ENCODE data around the gene ADAMTSL1. TPM values are rescaled to one million over a fixed set of nuclear protein-coding genes. Genes with fewer than 3 reads are reported as not detected.

Gene ADAMTSL1
- total and polyA plus RNA-seq, 12 donors, result 0.37 to 5.2 (median 1.9) TPM

DNA sequence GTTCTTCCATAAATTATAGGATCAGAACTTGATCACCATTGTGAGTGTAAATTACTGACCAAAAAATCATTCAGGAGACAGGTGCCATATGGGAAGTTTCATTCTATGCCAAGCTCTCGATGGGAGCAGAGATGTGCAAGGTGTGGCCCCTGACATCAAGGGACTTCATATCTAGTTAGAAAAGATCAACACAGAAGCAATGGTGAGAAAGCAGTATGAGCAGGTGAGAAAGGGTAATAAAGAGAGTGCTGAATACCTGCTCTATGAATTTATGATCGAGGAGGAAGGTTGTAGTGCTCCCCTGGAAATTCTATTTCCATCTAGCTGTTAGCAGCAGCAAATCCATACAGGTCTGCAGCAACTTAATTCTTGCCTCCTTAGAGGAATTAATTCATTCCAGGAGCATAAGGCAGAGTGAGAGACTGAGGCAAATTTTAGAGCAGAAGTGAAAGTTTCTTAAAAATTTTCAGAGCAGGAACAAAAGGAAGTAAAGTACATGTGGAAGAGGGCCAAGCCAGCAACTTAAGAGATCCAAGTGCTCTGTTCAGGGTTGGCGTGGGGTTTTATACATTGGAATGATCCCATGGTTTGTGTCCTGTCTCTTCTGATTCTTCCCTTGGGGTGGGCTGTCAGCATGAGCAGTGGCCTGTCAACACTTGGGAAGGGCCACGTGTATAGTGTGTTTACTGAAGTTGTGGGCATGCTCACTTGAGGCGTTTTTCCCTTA lies 377.3 kb downstream of the ADAMTSL1 start:
- H3K27ac ChIP-seq, result no peak overlapping the region
- intact Hi-C loops (cut with DNase I), result loop anchor here in 1 of 10 donors (10.0 kb wide), 1 partner anchor 66 kb away; no protein-coding TSS in a partner anchor
- H3K27me3 ChIP-seq, result no peaks in the 10 kb centered on the region
- WGBS, 2 donors, result 75 to 79% methylated on average over 5 of the region's 5 CpGs
- H3K4me3 ChIP-seq, result no peak overlapping the region
- no peaks in the 10 kb centered on the region for H3K9me3 ChIP-seq
- H3K36me3 ChIP-seq, result no peaks in the 10 kb centered on the region
- H3K4me1 ChIP-seq, result peaks cover 0 to 41% (median 19%) of the 10 kb centered on the region in 9 donors
- TF ChIP-seq, protein P1, sequence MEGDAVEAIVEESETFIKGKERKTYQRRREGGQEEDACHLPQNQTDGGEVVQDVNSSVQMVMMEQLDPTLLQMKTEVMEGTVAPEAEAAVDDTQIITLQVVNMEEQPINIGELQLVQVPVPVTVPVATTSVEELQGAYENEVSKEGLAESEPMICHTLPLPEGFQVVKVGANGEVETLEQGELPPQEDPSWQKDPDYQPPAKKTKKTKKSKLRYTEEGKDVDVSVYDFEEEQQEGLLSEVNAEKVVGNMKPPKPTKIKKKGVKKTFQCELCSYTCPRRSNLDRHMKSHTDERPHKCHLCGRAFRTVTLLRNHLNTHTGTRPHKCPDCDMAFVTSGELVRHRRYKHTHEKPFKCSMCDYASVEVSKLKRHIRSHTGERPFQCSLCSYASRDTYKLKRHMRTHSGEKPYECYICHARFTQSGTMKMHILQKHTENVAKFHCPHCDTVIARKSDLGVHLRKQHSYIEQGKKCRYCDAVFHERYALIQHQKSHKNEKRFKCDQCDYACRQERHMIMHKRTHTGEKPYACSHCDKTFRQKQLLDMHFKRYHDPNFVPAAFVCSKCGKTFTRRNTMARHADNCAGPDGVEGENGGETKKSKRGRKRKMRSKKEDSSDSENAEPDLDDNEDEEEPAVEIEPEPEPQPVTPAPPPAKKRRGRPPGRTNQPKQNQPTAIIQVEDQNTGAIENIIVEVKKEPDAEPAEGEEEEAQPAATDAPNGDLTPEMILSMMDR (IDR thresholded peaks at IDR 0.05), result no peak
- ATAC-seq (no peak), DNase-seq (no peak)

GRCh38 chr9:18855656-18856055 lies 381.7 kb downstream of the ADAMTSL1 start:
- DNase-seq, result peak in 1 of 2 donors; percentile 58
- H3K36me3 ChIP-seq, result no peaks in the 10 kb centered on the region
- intact Hi-C loops (cut with DNase I), result loop anchor here in 1 of 10 donors (10.0 kb wide), 1 partner anchor 71 kb away; no protein-coding TSS in a partner anchor
- WGBS, 2 donors, result 25 to 32% methylated on average over 2 of the region's 2 CpGs
- no peaks in the 10 kb centered on the region for H3K27me3 ChIP-seq
- H3K27ac ChIP-seq, result no peak overlapping the region
- no peaks in the 10 kb centered on the region for H3K9me3 ChIP-seq
- peak; percentile 83 to 97 (median 92) for ATAC-seq
- H3K4me1 ChIP-seq, result peaks cover 0 to 23% (median 13%) of the 10 kb centered on the region in 9 donors
- H3K4me3 ChIP-seq, result no peak overlapping the region
- TF ChIP-seq, protein P1 (IDR thresholded peaks at IDR 0.05), result no peak

DNA sequence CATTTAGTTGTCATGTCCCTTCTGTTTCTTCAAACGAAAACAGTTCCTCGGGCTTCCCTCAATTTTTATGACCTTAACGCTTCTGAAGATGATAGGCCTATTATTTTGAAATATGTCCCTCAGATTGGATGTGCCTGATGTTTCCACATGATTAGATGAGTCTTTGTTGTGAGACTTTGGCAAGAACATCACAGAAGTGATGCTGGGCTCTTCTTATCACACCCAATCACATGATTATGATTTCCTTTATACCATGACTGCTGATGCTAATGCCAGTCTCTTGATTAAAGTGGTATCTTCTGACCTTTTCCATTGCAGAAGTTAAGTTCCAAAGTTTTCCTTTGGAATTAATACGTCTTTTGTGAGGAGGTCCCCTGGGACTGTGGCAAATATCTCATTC lies 383.4 kb downstream of the ADAMTSL1 start:
- Histone ChIP-seq H3K9me3 (no peaks in the 10 kb centered on the region), H3K4me1 (peaks cover 7 to 40% (median 29%) of the 10 kb centered on the region in 9 donors), H3K27ac (no peak overlapping the region), H3K4me3 (no peak overlapping the region), H3K36me3 (no peaks in the 10 kb centered on the region), H3K27me3 (no peaks in the 10 kb centered on the region)
- intact Hi-C loops (cut with DNase I), result loop anchor here in 1 of 10 donors (10.0 kb wide), 1 partner anchor 73 kb away; no protein-coding TSS in a partner anchor
- 69 to 82% methylated on average over 4 of the region's 4 CpGs for WGBS, 2 donors
- DNase-seq, result no peak
- TF ChIP-seq, protein P1 (IDR thresholded peaks at IDR 0.05), result no peak
- ATAC-seq, result no peak

DNA sequence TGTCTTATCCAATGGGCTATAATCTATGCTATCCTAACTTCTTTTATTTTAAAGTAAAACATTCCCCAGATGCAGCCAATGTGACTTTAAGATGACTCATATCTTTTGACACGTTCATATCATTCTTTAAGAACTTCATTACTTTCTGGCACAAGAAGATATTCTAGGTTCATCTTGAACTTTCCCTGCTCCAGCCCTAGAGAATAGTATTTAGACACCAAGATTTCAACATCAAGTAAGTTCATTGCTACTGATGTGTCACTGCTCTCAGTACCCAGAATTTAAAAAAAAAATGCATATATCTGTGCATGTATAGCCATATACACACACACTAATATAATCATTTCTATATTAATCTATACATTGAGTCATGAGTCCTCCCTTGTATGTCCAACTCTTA lies 383.8 kb downstream of the ADAMTSL1 start:
- ATAC-seq (peak in 1 of 8 donors; percentile 34), DNase-seq (no peak)
- Histone ChIP-seq H3K36me3 (no peaks in the 10 kb centered on the region), H3K9me3 (no peaks in the 10 kb centered on the region), H3K27me3 (no peaks in the 10 kb centered on the region), H3K4me3 (no peak overlapping the region), H3K4me1 (peaks cover 7 to 44% (median 33%) of the 10 kb centered on the region in 9 donors), H3K27ac (no peak overlapping the region)
- TF ChIP-seq, protein P1 (IDR thresholded peaks at IDR 0.05), result no peak
- intact Hi-C loops (cut with DNase I), result loop anchor here in 1 of 10 donors (10.0 kb wide), 1 partner anchor 73 kb away; no protein-coding TSS in a partner anchor
- WGBS, 2 donors, result 39 to 64% methylated on average over 1 of the region's 1 CpG
